Glutamatergic neuron (in vitro differentiated cells): ENCODE data around the gene SLC12A4. TPM values are rescaled to one million over a fixed set of nuclear protein-coding genes. Genes with fewer than 3 reads are reported as not detected.
"Not testable (repeated sequence)": the region's sequence is repeated elsewhere in the genome, so short reads cannot be mapped to it uniquely, and the experiment has no call there.

Experiments
- DNase-seq: peaks from one replicate; pipeline ENCODE4 v3.0.0; 2022
- H3K27ac Mint-ChIP-seq: one replicate; pipeline ENCODE4 v1.8.0; 2020; ENCODE audit warnings: mild to moderate bottlenecking, mixed read lengths, inconsistent platforms; ENCODE audit not compliant: unreplicated experiment
- H3K27me3 Mint-ChIP-seq: one replicate; pipeline ENCODE4 v1.8.0; 2020; ENCODE audit warnings: mild to moderate bottlenecking, moderate library complexity, mixed read lengths, inconsistent platforms; ENCODE audit not compliant: unreplicated experiment
- H3K36me3 Mint-ChIP-seq: one replicate; pipeline ENCODE4 v1.8.0; 2020; ENCODE audit warnings: mild to moderate bottlenecking, mixed read lengths, inconsistent platforms; ENCODE audit not compliant: unreplicated experiment
- H3K4me1 Mint-ChIP-seq: one replicate; pipeline ENCODE4 v1.8.0; 2020; ENCODE audit warnings: mild to moderate bottlenecking, low read depth, mixed read lengths, inconsistent platforms; ENCODE audit not compliant: unreplicated experiment
- H3K4me3 Mint-ChIP-seq: one replicate; pipeline ENCODE4 v1.8.0; 2020; ENCODE audit warnings: mild to moderate bottlenecking, mixed read lengths, inconsistent platforms; ENCODE audit not compliant: unreplicated experiment
- H3K9me3 Mint-ChIP-seq: one replicate; pipeline ENCODE4 v1.8.0; 2020; ENCODE audit warnings: mild to moderate bottlenecking, moderate library complexity, mixed read lengths, inconsistent platforms; ENCODE audit not compliant: unreplicated experiment
- CTCF ChIP-seq: fragments of 200-600 bp; sonication (generic); IDR thresholded peaks from one replicate; pipeline ENCODE4 v1.5.0; 2021; ENCODE audit not compliant: partially characterized antibody, unreplicated experiment
- total RNA-seq: library from RNA; stranded (reverse); fragmentation: NEBNext Ultra II Directional; extraction: Animal tissue kit (Norgen Biotek cat#: 25700); gene quantifications from one replicate; pipeline ENCODE4 v1.2.1, GENCODE V29; 2021; ENCODE audit not compliant: unreplicated experiment

The SLC12A4 gene
- total RNA-seq, 1 donor from 2014 or later: 19.9 TPM

- TF ChIP-seq CTCF: no peak
- Mint-ChIP-seq H3K27me3 (peaks cover 18% of the 10 kb centered on the region), H3K27ac (no peak overlapping the region), H3K4me3 (no peak overlapping the region), H3K4me1 (peaks cover 11% of the 10 kb centered on the region), H3K9me3 (peaks cover 12% of the 10 kb centered on the region), H3K36me3 (no peaks in the 10 kb centered on the region)
- no peak for DNase-seq
Observed at GRCh38 chr16:67939507-67940445, 28.7 kb downstream of the SLC12A4 start.

- peaks cover 18% of the 10 kb centered on the region for H3K27me3 Mint-ChIP-seq
- H3K4me3 Mint-ChIP-seq: not testable (repeated sequence)
Observed at GRCh38 chr16:67937713-67938112, 30.7 kb downstream of the SLC12A4 start.

GRCh38 chr16:67936880-67937605, 31.4 kb downstream of the SLC12A4 start:
- Mint-ChIP-seq H3K4me3 (peak overlapping the region; percentile 100), H3K9me3 (peaks cover 12% of the 10 kb centered on the region), H3K27me3 (peaks cover 18% of the 10 kb centered on the region), H3K4me1 (peaks cover 13% of the 10 kb centered on the region), H3K36me3 (no peaks in the 10 kb centered on the region), H3K27ac (peak overlapping the region; percentile 52)
- no peak for DNase-seq
- TF ChIP-seq CTCF: no peak

More at GRCh38 chr16:67937713-67938112, 30.7 kb downstream of the SLC12A4 start:
- H3K9me3 Mint-ChIP-seq: peaks cover 12% of the 10 kb centered on the region
- not testable (repeated sequence) for H3K36me3 Mint-ChIP-seq, DNase-seq, H3K27ac Mint-ChIP-seq
- peaks cover 13% of the 10 kb centered on the region for H3K4me1 Mint-ChIP-seq

GRCh38 chr16:67936124-67936879, 32.1 kb downstream of the SLC12A4 start, which contains the start of gene PSMB10:
PSMB10 (minus strand) TSS chr16:67936850; CDS start chr16:67936749, 101 bp downstream.
- Mint-ChIP-seq H3K36me3 (no peaks in the 10 kb centered on the region), H3K27me3 (peaks cover 16% of the 10 kb centered on the region), H3K4me1 (peaks cover 13% of the 10 kb centered on the region), H3K27ac (peak within 1 kb of the TSS; percentile 97), H3K4me3 (peak within 1 kb of the TSS; percentile 100), H3K9me3 (peaks cover 13% of the 10 kb centered on the region)
- TF ChIP-seq CTCF: no peak
- DNase-seq: peak; percentile 42

GRCh38 chr16:67935402-67936123, 32.9 kb downstream of the SLC12A4 start:
- peak; percentile 89 for DNase-seq
- Mint-ChIP-seq H3K9me3 (peaks cover 15% of the 10 kb centered on the region), H3K4me3 (peak overlapping the region; percentile 100), H3K27me3 (peaks cover 16% of the 10 kb centered on the region), H3K27ac (peak overlapping the region; percentile 97), H3K4me1 (peaks cover 13% of the 10 kb centered on the region), H3K36me3 (no peaks in the 10 kb centered on the region)
- TF ChIP-seq CTCF: no peak
